ENCODE data around the gene GRIN2C. TPM values are rescaled to one million over a fixed set of nuclear protein-coding genes. Genes with fewer than 3 reads are reported as not detected.
"Not testable (repeated sequence)": the region's sequence is repeated elsewhere in the genome, so short reads cannot be mapped to it uniquely, and the experiment has no call there.

The GRIN2C gene
- total RNA-seq, 1 donor from 2014 or later: 0.52 TPM

DNA sequence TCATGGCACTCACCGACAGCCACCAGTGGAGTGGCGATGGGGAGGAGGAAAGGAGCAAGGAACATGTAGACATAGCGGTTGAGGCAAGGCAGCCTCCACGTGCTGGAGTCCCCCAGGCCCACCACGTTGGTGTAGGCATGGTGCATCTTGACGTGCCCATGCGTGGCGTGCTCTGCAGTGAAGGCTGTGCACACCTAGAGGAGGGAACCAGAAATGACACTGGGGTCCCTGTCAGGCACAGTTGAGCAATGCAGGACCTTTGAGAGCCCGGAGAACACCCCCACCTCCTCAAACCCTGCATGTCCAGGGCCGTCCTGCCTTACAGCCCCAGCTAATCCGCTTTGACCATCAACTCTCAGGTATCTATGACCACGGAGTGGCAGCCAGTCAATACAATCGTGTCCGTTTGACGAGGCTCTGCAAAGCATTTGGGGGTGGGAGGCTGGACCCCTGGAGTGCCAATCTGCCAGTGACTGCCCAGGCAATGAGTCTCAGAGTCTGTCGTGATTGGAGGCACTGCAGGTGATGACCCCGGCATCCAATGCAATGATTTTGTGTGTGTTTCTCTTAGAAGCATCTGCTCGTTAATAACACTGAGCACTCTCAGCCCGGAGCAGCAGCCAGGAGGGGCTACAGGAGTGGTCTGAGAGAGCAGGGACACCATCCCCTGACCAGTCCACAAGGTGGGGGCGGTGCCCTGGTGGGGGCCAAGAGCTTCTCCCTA lies 23.0 kb upstream of the GRIN2C start:
- intact Hi-C loops (cut with micrococcal nuclease): no loop called here

DNA sequence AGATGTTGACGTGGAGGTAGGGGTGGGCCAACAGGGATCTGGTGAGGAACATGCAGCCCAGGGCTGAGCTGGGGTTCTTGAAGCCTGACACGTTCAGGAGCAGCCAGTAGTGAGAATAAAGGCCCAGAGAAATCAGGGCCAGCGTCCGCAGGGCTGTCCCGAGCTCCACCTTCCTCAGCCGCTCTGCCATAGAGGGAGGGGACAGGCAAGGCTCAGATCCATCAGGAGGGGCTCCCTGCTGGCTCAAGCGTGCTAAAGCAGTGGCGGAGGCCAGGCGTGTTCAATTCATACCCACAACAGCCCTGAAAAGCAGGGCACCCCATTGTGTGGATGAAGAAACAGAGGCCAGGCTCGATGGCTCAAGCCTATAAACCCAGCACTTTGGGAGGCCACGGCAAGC lies 21.4 kb upstream of the GRIN2C start:
- intact Hi-C loops (cut with micrococcal nuclease): no loop called here
- DNase-seq: no peak

More for the DNA sequence above, 23.0 kb upstream of the GRIN2C start:
- DNase-seq (no peak), ATAC-seq (no peak)

DNA sequence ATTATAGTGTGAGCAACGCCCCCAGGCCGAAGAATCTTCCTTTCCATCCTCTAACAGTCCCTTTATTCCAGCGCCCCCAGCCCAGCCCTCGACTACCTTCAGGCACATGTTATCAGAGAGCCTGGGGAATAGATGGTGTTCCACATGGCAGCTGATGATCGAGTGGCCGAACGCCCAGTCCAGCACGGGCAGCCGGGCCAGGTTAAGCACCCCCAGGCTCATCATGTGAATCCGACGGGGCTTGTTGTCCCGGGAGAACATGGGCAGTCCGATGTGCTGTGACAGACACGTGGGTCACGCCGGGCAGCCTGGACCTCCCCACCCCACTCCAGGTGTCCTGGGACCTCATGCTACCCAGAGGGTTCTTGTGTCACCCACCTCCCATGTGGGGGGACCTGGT lies 19.6 kb upstream of the GRIN2C start:
- intact Hi-C loops (cut with micrococcal nuclease): no loop called here
- DNase-seq (no peak), ATAC-seq (peak; percentile 7)

More for the DNA sequence above, 21.4 kb upstream of the GRIN2C start:
- no peak for ATAC-seq

DNA sequence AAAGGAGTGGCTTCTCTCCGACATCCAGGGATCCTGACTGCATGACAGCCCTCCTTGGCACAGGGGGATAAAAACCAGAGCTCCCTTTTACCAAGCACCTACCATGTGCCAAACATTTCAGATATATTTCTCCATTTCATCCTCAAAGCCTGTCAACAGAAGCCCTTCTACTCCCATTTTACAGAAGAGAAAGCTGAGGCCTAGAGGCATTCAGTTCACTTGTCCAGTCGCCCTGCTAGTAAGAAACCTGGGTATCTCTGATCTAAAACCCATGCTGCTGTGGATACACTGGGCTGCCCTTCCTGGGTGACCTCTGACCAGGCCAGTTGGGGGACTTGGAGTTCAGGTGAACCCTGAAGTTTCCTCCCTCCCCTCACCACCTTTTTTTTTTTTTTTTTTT lies 19.0 kb upstream of the GRIN2C start:
- intact Hi-C loops (cut with micrococcal nuclease): no loop called here
- ATAC-seq: no peak
- no peak for DNase-seq

DNA sequence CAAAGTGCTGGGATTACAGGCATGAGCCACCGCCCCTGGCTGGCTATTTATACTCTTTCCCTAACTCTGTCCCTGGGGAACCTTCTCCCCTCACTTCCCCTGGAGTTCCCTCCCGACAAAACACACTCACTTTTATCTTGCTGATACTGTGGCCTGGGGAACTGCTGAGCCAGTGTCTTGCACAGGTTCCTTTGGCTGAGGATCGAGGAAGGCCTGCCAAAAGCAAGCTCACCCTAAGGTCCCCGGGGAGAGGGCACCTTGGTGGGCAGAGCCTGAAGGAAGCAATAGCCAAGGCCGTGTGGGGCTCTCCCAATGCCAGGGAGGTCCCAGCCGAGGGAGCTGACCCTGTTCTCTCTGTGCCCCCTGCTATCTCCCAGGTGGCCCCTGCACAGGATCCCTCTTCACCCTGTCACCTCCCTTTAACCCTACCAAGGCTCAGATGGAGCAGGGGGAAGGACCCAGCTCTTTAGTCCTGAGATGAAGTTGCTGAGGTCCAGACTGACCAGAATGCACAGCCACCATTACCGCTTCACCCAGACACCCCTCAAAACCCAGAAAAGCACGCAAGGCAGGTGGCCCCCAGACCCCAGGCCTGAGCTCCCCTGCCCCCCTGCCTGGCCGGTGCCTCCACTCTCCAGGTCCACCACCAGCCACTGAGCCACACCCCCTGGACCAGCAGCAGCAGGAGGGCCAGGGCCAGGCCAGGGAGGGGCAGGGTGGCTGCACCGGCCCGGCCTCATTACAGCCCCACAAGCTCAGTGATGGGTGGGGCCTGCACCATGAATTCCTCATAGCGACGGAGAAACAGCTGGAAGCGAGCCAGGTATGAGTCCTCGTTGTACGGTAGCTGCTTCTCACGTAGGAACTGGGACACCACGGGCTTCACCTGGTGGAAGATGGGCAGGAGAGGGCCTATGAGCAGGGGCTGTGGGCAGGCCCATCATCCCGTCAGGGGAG lies 18.2 kb upstream of the GRIN2C start:
- peak; percentile 13 for ATAC-seq
- intact Hi-C loops (cut with micrococcal nuclease): no loop called here
- no peak for DNase-seq

DNA sequence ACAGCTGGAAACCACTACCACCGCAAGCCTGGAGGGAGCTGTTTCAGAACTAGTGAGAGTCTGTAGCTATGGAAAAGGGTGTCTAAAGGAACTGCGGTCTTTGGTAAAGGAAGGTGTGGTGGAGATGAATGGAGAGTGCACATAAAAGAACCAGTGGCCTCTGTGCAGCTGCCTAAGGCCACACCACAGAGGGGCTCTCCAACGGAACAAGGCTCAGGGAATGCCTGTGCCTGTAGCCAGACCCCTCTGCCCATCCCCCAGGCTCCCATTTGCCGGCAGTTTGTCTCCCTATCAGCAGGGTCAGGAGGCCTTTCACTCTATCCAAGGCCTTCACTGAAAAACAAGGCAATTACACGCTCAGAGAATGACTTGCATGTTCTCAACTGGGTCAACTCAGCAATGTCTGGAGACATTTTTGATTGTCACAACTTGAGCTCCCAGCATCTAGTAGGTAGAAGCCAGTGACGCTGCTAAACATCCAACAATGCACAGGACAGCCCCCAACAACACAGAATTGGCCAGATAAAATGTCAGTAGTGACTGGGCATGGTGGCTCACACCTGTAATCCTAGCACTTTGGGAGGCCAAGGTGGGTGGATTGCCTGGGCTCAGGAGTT lies 16.4 kb upstream of the GRIN2C start:
- intact Hi-C loops (cut with micrococcal nuclease): no loop called here
- no peak for DNase-seq
- ATAC-seq: no peak

DNA sequence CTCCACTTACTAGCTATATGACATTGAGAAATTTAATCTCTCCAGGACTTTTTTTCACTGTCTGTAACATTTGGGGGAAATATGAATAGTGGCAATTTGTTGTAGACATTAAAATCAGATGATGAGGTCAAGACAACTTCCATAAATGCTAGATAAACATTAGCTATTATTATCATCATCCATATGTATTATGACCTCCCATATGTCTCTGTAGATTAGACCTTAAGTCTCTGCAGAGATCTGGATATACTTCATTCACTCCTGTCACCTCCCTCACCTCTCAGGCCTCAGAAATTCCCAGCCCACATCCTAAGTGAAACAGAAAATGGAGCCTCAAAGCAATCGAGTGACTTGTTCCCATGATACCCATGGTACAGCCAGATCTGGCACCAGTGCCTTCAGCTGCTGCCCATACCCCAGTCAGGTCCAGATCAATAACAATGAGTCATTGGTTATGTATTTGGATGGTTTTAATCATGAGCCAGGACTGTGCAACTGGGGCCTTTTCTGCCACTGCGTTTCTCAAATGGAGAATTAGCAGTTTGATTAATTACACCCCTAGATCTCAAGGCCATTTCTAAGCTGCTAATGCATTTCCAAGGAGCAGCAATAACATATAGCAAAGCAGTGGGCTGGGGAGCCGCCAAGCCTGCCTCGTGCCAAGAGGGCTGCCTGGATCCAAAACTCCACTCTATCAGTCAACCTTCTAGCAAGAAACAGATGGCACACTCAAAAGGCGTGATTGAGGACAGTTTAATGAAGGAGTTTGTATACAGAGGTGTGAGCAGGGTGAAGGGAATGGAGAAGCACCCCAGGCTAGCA lies 15.7 kb upstream of the GRIN2C start:
- DNase-seq (no peak), ATAC-seq (no peak)
- intact Hi-C loops (cut with micrococcal nuclease): no loop called here

DNA sequence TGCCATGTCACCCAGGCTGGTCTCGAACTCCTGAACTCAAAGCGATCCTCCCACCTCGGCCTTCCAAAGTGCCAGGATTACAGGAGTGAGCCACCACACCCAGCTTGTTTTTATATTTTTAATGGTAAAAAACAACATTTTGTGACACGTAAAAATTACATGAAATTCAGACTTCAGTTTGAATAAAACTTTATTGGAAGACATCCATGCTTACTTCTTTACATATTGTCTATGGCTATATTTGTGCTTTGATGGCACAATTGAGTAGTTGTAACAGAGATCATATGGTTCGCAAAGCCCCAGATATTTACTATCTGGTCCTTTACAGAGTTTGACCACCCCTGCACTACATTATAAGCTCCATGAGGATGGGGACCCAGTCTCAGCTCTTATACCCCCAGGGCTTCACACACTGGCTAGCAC lies 14.9 kb upstream of the GRIN2C start:
- intact Hi-C loops (cut with micrococcal nuclease): no loop called here
- DNase-seq (no peak), ATAC-seq (no peak)

DNA sequence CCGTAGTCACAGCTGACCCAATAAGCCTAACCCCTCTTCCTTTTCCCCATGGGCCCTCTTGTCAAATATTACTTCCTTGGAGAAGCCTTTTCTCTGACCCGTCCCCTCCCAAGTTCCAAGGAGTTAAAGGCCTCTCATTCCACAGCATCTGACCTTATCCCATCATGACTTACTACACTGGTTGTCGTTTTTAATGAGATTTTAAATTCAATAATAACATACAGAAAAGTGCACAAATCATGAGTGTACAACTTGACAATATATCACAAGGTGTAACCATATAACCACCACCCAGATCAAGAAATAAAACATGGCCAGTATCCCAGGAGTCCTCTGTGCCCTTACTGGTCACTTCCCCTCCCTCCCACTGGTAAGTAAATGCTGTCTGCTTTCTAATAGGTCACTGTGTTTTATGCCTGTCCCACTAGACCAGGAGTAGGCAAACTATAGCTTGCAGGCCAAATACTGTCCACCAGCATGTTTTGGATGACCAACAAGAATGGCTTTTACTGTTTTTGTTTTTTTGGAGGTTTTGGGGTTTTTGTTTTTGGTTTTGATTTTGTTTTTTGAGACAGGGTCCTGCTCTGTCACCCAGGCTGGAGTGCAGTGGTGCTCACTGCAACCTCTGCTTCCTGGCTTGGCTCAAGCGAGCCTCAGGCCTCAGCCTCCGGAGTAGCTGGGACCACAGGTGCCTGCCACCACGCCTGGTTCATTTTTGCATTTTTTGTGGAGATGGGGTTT lies 14.4 kb upstream of the GRIN2C start:
- DNase-seq: no peak
- intact Hi-C loops (cut with micrococcal nuclease): no loop called here
- ATAC-seq: no peak

DNA sequence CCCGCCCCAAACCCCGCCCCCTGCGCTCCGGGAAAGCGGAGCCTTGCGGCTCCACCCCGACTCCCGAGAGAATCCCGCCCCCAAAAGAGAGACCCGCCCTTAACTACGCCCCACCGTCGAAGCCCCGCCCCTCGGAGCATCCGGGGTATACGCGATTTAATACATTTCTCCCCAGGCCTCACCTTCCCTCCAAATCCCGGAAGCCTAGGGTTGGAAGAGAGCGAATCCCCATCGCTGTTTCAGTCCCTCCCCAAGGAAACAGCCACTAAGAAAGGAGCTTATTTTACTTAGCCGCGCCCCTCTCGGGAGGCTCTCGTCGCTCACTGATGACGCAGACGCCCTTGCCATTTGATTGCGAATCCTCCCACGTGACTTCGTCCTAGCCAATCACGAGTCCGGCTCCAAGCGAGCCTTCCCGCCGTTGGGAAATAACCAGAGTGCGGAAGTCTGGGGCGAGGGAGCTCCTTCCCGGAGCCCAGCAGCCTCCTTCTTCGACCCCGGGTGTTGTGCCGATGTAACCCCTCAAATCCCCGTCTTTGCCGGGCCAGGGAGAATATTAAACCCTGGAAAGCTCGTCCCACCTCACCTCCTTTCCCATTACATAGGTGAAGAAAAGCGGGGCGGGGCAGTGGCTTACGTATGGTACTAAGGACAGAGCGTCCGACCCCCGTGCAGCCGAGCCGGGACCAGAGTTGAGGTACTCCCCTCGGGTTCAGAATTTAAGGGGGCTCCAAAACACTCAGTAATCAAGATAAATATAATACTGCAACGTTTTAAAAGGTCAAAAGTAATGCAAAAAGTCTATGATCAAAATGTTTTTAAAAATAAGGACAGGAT lies 13.6 kb upstream of the GRIN2C start:
- intact Hi-C loops (cut with micrococcal nuclease): no loop called here
- DNase-seq (peak; percentile 99), ATAC-seq (peak; percentile 94)

DNA sequence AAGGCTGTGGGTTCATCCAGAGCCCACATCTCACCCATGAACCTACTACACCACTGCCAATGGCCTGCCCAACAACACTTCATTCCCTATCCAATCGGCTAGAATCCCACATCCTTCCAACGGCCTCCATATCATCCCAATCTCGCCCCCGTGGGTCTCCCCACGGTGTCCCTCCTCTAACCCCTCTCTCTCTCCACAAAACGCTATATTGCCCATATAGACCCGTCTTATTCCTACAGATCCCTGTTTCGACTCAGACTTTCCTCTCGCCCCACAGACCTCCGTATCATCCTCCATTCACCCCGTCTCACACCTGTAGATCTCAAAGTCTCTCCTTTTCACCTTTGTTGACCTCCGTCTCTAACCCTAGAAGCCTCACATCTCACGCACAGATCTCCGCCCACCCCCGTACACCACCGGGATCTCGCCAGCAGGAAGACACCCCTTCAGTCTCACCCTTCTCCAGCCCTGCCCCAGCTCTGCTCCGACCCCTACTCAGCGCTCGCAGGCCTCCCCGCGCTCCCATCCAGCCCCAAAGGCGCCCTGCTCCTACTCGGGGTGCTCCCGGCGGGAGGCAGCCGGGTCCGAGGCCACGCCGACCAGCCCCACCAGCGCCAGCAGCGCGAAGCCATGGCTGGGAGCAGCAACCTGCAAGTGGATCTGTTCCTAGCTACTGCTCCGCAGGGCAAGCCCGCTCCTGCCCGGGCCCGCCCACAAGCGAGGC lies 12.8 kb upstream of the GRIN2C start, which contains the start of gene FDXR:
TSS of gene FDXR (minus strand) at position 682 of the 724 bp plus-strand sequence. CDS start at position 632, 50 bp downstream.
- DNase-seq (no peak), ATAC-seq (no peak)
- intact Hi-C loops (cut with micrococcal nuclease): no loop called here

DNA sequence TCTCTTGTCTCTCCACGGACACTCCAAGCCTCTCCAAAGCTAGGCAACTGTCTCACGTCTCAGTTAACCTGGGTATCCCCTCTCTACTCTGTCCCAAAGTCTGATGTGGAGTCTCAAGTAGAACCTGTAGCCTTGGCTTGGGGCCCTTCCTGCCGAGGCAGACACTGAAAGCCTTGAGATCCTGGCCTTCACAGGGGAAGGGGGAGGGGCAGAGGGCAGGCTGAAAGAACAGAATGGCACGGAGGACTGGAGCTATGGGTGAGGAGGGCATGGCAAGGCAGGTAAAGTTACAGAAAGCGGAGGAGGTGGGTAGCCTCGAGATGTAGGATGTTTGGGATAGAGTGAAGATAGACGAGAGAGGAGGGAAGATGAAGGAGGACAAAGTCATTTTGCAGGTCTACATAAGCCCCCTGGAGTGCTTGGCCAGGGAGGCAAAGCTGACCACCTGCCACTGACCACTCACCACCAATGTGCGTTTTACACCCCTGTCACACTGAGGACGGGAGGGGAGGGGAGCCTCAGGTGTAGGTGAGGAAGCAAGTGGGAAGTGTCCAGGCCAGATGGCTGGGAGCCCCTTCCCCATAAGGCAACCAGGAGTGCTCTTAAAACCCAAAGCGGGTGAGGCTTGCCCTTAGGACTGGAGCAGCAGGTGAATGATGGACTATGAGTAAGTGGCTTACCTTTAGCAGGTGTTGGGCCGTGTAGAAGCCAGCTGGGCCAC lies 11.8 kb upstream of the GRIN2C start:
- intact Hi-C loops (cut with micrococcal nuclease): no loop called here
- DNase-seq: no peak
- no peak for ATAC-seq

DNA sequence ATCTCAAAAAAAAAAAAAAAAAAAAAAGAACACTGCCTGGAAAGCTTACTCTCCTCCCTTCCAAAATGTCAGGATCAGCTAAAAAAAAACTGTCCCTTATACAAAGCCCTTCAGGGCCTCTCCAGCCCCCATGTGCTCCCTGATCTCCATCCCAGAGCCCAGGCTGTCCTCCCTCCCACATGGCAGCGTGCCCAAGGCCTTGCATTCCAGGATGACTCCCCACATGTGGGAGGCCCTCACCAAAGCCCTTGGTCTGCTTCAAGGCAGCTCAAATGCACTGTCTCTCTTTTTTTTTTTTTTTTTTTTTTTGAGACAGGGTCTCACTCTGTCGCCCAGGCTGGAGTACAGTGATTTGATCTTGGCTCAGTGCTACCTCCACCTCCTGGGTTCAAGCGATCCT lies 10.8 kb upstream of the GRIN2C start:
- no peak for DNase-seq
- intact Hi-C loops (cut with micrococcal nuclease): no loop called here
- ATAC-seq: no peak

DNA sequence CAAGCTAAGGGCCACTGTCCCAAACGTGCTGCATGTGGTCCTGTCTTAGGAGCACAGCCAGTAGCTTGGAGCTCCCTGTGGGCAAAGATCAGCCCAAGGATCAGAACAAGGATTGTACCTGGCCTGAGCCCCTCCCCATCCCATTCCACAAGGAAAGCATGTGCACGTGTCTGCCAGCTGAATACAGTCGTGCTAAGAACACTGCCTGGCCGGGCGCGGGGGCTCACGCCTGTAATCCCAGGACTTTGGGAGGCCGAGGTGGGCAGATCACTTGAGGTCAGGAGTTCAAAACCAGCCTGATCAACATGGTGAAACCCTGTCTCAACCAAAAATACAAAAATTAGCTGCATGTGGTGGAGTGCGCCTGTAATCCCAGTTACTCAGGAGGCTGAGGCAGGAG lies 10.3 kb upstream of the GRIN2C start:
- ATAC-seq: not testable (repeated sequence)

DNA sequence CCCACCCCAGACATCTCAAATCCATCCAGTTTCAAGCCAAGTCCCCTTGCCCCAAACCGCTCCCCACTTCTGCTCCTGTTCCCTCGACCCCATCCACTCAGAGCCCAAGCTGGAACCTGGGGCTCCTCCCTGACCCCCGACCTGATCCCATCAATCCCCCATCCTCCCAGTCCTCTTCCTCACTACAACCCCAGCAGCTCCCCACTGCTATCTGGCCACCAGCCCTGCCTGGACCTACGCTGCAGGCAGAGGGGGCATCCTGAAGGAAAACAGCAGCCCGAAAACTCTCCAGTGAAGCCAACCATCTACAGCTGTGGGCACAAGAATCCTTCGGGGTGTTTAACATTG lies 9.2 kb upstream of the GRIN2C start:
- ATAC-seq: no peak
- DNase-seq: no peak
- intact Hi-C loops (cut with micrococcal nuclease): no loop called here

More for the DNA sequence above, 10.3 kb upstream of the GRIN2C start:
- intact Hi-C loops (cut with micrococcal nuclease); DNase-seq: not testable (repeated sequence)

DNA sequence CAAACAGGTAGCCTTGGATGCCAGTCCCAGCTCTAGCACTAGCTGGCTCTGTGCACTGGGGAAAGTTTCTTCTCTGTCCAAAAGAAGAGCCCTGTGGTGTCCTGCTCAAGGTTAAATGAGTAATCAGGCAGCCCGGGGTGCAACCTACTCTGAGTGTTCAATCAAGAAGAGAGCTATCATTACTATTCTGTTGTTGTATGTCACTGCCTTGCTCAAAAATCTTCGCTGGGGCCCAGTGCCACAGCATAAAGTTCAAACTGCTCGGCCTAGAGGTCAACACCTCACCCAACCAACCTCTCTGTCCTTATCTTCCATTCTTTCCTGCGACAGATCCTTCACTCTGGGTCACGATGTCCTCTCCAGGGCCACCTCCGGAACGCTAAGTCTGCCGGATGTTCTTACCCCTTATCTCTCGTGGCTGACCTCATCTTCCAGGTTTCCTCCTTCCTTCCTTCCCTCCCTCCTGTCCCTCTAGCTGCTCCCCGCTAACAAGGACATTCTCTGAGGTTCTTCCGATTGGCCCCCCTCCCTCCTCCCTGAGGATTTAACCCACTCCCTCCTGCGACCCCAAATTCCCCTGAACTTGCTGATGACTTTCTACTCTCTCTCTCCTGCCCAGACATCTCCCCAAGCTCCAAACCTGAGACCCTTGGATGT lies 8.7 kb upstream of the GRIN2C start:
- no peak for ATAC-seq
- intact Hi-C loops (cut with micrococcal nuclease): no loop called here
- no peak for DNase-seq

Measured in left ventricle myocardium superior (tissue), 1 donor.